ENCODE results near the gene FZD10. TPM values are rescaled to one million over a fixed set of nuclear protein-coding genes. Genes with fewer than 3 reads are reported as not detected.

Gene FZD10
- total RNA-seq (under 1 TPM in 2 of 5 donors, not detected in 3; 0.72 to 0.92 TPM), polyA plus RNA-seq (1 to 10 TPM in 1 of 3 donors, under 1 TPM in 2; 0.12 to 3.2 (median 0.31) TPM)
- long read RNA-seq, donor 1, partial matches to known transcripts: 0 of 4 reads
- long read RNA-seq, donor 1, other reads (novel, unspliced or antisense): 0 of 4 reads
- long read RNA-seq, donor 2, partial matches to known transcripts: 0 of 3 reads
- long read RNA-seq, donor 2, other reads (novel, unspliced or antisense): 0 of 3 reads
- long read RNA-seq, donor 3, partial matches to known transcripts: 0 of 1 reads
- long read RNA-seq, donor 3, other reads (novel, unspliced or antisense): 0 of 1 reads
- long read RNA-seq, donor 4: 0 reads
- long read RNA-seq, donor 5, partial matches to known transcripts: 0 of 4 reads
- long read RNA-seq, donor 5, other reads (novel, unspliced or antisense): 0 of 4 reads
- long read RNA-seq, donor 6, partial matches to known transcripts: 0 of 3 reads
- long read RNA-seq, donor 6, other reads (novel, unspliced or antisense): 0 of 3 reads
- long read RNA-seq, donor 7, partial matches to known transcripts: 0 of 2 reads
- long read RNA-seq, donor 7, other reads (novel, unspliced or antisense): 0 of 2 reads
- long read RNA-seq, donor 8, transcript FZD10-202 (1 exons, 3,282 nt): major isoform, 8 of 8 reads
- long read RNA-seq, donor 8, partial matches to known transcripts: 0 of 8 reads
- long read RNA-seq, donor 8, other reads (novel, unspliced or antisense): 0 of 8 reads
- long read RNA-seq, donor 9, transcript FZD10-202 (1 exons, 3,282 nt): major isoform, 8 of 8 reads
- long read RNA-seq, donor 9, partial matches to known transcripts: 0 of 8 reads
- long read RNA-seq, donor 9, other reads (novel, unspliced or antisense): 0 of 8 reads
- long read RNA-seq, donor 10: 0 reads

GRCh38 chr12:130162267-130162666, at the start of gene FZD10:
Gene FZD10 (plus strand): TSS chr12:130162464. CDS start chr12:130162943, 479 bp downstream.
- 3 to 4% (median 4%) methylated on average over 20 to 48 of the region's 51 CpGs; no CpG with 5 or more reads in 2 of the 5 donors for WGBS, 5 donors
- Histone ChIP-seq H3K9me3 (no peaks in the 10 kb centered on the region), H3K4me3 (peak within 1 kb of the TSS; percentile 33 to 50 (median 42)), H3K27me3 (peaks cover 17 to 95% (median 45%) of the 10 kb centered on the region in 3 donors), H3K27ac (peak within 1 kb of the TSS in 1 of 5 donors; percentile 38), H3K36me3 (no peaks in the 10 kb centered on the region), H3K4me1 (peaks cover 0 to 33% (median 23%) of the 10 kb centered on the region in 4 donors)
- TF ChIP-seq, protein P1, sequence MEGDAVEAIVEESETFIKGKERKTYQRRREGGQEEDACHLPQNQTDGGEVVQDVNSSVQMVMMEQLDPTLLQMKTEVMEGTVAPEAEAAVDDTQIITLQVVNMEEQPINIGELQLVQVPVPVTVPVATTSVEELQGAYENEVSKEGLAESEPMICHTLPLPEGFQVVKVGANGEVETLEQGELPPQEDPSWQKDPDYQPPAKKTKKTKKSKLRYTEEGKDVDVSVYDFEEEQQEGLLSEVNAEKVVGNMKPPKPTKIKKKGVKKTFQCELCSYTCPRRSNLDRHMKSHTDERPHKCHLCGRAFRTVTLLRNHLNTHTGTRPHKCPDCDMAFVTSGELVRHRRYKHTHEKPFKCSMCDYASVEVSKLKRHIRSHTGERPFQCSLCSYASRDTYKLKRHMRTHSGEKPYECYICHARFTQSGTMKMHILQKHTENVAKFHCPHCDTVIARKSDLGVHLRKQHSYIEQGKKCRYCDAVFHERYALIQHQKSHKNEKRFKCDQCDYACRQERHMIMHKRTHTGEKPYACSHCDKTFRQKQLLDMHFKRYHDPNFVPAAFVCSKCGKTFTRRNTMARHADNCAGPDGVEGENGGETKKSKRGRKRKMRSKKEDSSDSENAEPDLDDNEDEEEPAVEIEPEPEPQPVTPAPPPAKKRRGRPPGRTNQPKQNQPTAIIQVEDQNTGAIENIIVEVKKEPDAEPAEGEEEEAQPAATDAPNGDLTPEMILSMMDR (IDR thresholded peaks at IDR 0.05): no peak
- no peak for TF ChIP-seq POLR2A (IDR thresholded peaks at IDR 0.05)
- TF ChIP-seq EP300 (IDR thresholded peaks at IDR 0.05): no peak
- no peak for TF ChIP-seq POLR2AphosphoS5 (IDR thresholded peaks at IDR 0.05)
- DNase-seq: peak in 1 of 2 donors; percentile 83
- intact Hi-C loops (cut with DNase I; ENCODE audit: low total_unique reads): no loop called here

- Histone ChIP-seq H3K27me3 (peaks cover 0 to 50% (median 0%) of the 10 kb centered on the region in 3 donors), H3K4me1 (no peaks in the 10 kb centered on the region), H3K27ac (no peak overlapping the region), H3K4me3 (no peak overlapping the region), H3K9me3 (no peaks in the 10 kb centered on the region), H3K36me3 (no peaks in the 10 kb centered on the region)
- TF ChIP-seq EP300 (IDR thresholded peaks at IDR 0.05) (no peak), POLR2A (IDR thresholded peaks at IDR 0.05) (no peak), POLR2AphosphoS5 (IDR thresholded peaks at IDR 0.05) (no peak)
- TF ChIP-seq, protein P1 (IDR thresholded peaks at IDR 0.05): no peak
- intact Hi-C loops (cut with DNase I; ENCODE audit: low total_unique reads): no loop called here
- no peak for DNase-seq
- 72 to 86% (median 84%) methylated on average over 10 to 20 of the region's 20 CpGs for WGBS, 5 donors
These were observed 47.3 kb upstream of the FZD10 start for GRCh38 chr12:130114952-130115351.

DNA sequence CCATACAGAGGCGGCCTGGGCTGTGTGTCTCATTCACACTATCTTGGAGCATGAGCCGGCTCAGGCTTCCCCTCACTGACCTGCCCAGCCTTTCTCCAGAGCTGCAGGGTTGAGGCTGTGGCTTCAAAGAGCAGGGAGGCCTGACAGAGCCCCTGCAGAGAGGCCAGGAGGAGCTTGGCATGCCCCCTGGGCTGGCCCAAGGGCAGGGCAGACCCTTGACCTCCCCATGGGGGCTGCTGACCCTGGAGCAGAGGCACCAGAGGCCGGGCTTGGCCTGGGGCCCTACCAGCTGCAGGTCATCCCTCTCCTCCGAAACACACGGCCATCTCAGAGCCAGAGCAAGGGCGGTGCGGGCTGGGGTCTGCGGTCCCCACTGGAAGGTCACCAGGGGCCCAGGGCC, 46.6 kb upstream of the FZD10 start:
- no peak for DNase-seq
- no peaks in the 10 kb centered on the region for H3K36me3 ChIP-seq
- H3K27me3 ChIP-seq: peaks cover 0 to 54% (median 0%) of the 10 kb centered on the region in 3 donors
- H3K9me3 ChIP-seq: no peaks in the 10 kb centered on the region
- TF ChIP-seq POLR2AphosphoS5 (IDR thresholded peaks at IDR 0.05) (no peak), POLR2A (IDR thresholded peaks at IDR 0.05) (no peak)
- TF ChIP-seq, protein P1 (IDR thresholded peaks at IDR 0.05): no peak
- no peaks in the 10 kb centered on the region for H3K4me1 ChIP-seq
- no peak overlapping the region for H3K27ac ChIP-seq
- WGBS, 5 donors: 80 to 91% (median 84%) methylated on average over 5 to 8 of the region's 8 CpGs
- H3K4me3 ChIP-seq: no peak overlapping the region
- intact Hi-C loops (cut with DNase I; ENCODE audit: low total_unique reads): no loop called here

DNA sequence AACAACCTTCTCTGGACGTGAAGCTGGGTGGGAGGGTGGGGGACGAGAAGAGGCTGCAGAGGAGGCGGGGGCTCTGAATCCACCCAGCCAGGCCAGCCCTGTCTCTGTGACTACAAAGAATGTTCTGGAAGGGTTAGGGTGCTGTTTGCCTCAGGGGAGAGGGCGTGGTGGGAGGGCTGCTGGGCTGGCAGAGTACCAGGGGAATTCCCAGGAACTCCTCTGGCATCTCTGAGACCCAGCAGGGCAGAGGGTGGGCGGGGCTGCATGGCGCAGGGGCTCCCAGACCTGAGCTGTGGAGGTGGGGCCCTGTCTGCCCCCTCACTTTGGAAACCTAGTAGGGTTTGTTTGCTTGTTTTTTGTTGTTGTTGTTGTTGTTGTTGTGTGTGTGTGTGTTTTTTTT, 45.5 kb upstream of the FZD10 start:
- no peaks in the 10 kb centered on the region for H3K4me1 ChIP-seq
- no peaks in the 10 kb centered on the region for H3K9me3 ChIP-seq
- TF ChIP-seq EP300 (IDR thresholded peaks at IDR 0.05) (no peak), POLR2AphosphoS5 (IDR thresholded peaks at IDR 0.05) (no peak)
- H3K36me3 ChIP-seq: no peaks in the 10 kb centered on the region
- H3K4me3 ChIP-seq: no peak overlapping the region
- DNase-seq: no peak
- WGBS, 5 donors: 50 to 66% (median 60%) methylated on average over 6 of the region's 6 CpGs
- intact Hi-C loops (cut with DNase I; ENCODE audit: low total_unique reads): no loop called here
- H3K27ac ChIP-seq: no peak overlapping the region
- peaks cover 0 to 46% (median 0%) of the 10 kb centered on the region in 3 donors for H3K27me3 ChIP-seq
